ENCODE results near the gene TUBB3.
"Not testable (repeated sequence)": the region's sequence is repeated elsewhere in the genome, so short reads cannot be mapped to it uniquely, and the experiment has no call there.

Gene TUBB3

GRCh38 chr16:89902980-89903379, 20.2 kb upstream of the TUBB3 start:
- DNase-seq = no peak

DNA sequence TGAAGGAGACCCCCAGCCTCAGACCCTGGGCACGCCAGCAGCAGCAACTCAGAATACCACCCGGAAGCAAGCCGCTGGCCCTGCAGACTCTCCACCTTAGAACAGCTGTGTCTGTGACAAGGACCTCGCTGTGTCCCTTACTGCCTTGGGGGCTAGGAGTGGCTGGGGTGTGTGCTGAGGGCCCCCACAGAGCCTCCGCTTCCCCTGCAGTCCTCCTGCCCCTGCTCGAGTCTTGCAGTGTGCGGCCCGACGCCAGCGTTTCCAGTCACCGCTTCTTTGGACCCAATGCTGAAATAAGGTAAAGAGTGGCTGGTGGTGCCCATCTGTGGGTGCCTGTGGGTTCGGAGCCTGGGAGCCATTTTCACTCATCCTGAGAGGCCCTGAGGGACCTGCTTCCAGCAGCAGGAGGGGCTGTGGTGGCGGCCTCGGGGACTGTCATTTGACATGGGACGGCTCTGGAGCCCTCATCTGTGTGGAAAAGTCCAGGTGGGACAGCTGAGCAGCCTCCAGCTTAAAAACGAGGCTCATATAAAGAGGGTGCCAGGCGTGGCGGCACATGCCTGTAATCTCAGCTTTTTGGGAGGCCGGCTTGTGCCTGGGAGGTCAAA, 19.1 kb upstream of the TUBB3 start:
- DNase-seq = no peak

DNA sequence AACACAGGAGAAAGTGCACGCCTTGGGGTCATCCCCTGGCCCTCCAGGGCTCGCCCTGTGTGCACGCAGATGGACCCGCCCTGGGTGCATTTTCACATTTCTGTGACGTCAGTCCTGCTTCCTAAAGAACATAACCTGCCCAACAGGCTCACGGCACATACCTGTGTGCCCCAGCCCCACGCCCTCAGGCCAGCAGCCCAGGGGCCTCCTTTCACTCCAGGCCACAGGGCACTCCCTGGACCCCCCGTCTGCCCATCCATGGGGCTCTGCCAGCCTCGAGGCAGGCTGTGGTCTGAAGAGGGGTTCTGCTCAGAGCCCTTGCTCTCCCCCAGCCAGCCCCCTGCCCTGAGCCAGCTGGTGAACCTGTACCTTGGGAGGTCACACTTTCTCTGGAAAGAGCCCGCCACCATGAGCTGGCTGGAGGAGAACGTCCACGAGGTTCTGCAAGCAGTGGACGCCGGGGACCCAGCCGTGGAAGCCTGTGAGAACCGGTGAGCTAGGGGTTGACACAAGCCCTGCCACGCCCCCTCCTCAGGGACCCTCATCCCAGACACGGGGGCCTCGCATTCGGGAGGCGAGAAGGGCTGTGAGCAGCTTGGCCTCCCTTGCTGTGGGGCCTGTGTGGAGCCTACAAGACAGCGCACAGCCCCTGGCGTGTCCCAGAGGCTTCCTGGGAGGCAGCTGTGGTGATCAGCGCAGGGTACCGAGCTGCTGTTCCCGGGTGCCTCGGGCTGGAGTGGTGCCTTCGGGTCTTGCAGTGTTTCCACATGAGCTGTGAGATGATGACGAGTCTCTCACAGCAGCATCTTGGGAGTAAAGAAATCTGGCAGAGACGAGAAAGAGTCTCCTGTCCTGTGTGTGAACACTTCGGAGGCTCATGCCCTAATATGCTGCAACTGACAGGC, 18.3 kb upstream of the TUBB3 start:
- no peak for DNase-seq

GRCh38 chr16:89905511-89906139, 17.5 kb upstream of the TUBB3 start:
- DNase-seq = no peak

GRCh38 chr16:89906140-89907025, 16.8 kb upstream of the TUBB3 start:
- DNase-seq = no peak

- no peak for DNase-seq
Measured at GRCh38 chr16:89907055-89907814, 15.9 kb upstream of the TUBB3 start.

- DNase-seq = no peak
Measured at GRCh38 chr16:89908236-89908635, 14.9 kb upstream of the TUBB3 start.

- DNase-seq = peak in 1 of 2 experiments; percentile 62
Measured at GRCh38 chr16:89909777-89910716, 13.1 kb upstream of the TUBB3 start.

DNA sequence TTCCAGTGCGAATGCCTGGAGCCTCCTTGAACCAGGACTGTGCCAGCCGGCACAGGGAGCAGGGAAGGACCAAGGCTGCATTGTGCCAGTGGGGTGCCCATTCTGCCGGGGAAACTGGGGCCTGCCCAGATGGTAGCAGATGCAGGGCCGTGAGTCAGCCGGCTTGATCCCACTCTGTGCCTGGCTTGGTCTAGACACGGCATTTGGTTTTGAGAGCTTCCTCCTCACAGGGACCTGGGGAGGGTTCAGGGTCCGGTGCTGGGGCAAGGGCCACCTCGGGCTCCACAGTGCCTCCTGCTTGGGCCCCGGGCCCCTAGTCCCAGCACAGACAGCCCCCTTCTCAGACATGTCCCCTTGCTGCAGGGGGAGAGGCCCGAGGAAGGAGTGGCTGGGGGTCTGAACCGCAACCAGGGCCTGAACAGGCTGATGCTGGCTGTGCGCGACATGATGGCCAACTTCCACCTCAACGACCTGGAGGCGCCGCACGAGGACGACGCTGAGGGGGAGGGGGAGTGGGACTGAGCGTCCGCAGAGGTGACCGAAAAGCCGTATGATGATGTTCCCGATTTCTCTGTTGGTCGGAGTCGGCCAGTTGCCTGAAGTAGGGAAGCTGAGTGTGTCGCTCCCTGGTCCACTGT, 12.3 kb upstream of the TUBB3 start:
- DNase-seq = no peak

GRCh38 chr16:89911375-89911774, 11.8 kb upstream of the TUBB3 start:
- no peak for DNase-seq

DNA sequence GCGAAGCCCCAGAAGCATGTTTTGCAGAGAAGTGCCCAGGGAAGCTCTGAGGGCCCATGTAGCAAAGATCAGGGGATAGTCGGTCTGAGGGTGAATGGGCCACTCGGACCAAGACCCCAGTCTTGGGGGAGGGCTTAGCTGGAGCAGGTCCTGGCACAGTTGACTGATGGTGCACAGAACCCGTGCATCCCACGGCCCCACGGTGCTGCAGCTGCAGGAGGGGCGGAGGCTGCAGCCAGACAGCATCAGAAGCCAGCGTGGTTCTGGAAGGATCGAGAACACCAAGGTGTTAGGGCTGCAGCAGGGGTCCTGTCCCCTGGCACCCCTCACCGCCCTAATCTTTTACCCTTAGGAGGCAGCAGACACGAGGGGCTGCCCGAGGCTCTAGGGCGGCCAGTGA, 11.0 kb upstream of the TUBB3 start:
- DNase-seq = no peak

- DNase-seq = no peak
Measured at GRCh38 chr16:89912627-89913026, 10.5 kb upstream of the TUBB3 start.

- no peak for DNase-seq
Measured at GRCh38 chr16:89913408-89914387, 9.4 kb upstream of the TUBB3 start.

GRCh38 chr16:89914642-89915285, 8.4 kb upstream of the TUBB3 start:
- DNase-seq = not testable (repeated sequence)

- peak in 1 of 2 experiments; percentile 59 for DNase-seq
Measured at GRCh38 chr16:89915303-89916232, 7.6 kb upstream of the TUBB3 start.

DNA sequence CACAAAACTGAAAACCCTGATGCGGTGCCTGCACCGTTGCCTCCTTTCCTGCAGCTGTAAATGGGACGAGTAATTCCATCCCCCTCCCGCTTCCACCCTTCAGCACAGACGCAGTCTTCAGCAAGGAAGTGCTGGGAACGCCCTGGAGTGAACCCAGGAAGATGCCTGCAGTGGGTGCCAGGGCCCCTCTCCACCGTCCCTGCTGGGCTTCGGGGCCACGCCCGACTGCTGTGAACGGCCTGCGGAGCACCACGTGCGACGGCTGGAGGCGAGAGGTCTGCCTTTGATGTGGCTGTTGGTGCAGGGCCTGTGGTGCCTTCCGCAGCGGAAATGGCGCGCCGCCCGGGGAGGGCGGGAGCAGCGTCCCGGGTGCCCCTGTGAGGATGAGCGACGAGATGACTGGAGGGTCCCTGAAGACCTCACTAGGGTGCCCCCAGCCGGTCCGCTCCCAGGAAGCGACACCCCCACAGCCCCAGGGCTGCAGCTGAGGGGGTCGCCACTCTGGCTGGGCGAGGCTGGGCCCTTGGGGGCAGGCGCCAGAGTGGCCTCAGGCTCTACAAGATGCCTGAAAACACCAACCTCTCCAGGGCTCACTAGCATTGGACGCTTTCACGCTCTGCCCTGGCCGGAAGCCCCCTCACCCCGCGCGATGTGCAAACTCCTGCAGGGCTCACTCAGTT, 5.2 kb upstream of the TUBB3 start:
- no peak for DNase-seq
